ENCODE data around the gene PDE7B.
"Not testable (repeated sequence)": the region's sequence is repeated elsewhere in the genome, so short reads cannot be mapped to it uniquely, and the experiment has no call there.

PDE7B gene

GRCh38 chr6:136079701-136080565 is 228.4 kb downstream of the PDE7B start:
- DNase-seq = no peak

DNA sequence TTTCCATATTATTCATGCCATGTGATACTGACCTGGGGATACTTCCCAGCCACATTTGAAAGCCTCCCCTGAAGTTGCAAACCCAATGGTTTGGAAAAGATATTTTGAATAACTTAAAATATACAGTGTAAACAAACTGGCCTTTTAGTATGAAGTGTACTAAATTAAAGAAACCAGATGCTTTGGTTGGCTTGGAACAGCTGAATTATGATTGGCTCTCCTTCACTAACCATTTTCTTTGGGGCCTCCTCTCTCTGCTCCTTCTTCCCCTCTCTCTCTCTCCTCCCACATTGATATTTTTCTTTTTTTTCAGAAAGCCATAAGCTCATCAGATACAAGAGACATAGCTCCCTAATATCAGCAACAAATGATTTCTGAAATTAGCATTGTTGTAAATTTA is 232.0 kb downstream of the PDE7B start:
- DNase-seq = no peak

GRCh38 chr6:136084403-136084802 is 232.9 kb downstream of the PDE7B start:
- no peak for DNase-seq

DNA sequence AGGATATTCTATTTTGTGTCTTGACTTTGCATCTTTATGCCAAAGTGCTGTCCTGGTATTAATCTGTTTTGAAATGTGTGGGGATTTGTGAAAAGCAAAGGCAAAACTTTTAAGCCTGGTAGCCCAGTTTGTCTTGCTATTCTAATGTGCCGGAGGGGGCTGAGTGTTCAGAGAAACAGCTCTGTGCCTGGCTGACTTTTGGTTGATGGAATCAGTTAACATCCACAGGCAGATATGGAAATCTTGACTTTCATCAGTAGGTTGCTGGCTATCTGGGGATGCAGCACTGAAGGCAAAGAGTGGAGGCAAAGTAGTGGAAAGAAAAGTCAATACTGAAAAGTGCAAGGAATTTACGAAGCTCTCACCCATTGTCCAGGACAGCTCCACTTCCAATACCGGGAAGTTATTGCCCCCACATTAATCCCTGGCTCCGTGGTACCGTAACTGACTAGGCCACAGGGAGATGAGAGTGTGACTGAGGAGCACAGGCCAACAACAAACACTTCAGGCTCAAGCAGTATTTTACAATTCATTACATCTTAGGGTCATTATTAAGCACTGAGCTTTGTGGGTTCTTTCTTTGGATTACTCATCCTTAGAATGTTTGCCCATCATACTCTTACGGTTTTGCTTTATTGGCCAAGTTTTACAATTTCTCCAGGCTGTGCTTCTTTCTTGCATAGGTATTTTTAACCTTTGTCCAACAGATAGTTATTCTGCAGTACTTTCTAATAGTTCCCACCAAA is 234.0 kb downstream of the PDE7B start:
- DNase-seq = no peak

DNA sequence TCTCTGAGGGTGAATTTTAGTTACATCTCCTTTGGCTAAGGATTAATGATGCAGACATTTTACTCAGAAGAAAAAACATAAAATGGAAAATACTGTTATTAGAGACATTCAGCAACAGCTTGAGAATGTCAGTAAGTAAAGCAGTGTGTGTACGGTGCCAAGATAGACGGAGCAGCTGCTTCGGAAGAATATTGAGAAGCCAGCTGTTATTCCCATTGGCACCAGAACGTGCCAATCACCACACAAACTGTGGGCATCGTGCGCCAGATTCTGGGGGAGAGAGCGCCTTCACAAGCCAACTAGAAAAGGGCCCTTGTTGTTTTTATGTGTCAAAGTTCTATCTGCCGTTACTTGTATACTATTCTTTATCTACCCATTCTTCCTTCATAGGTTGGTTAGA is 235.2 kb downstream of the PDE7B start:
- DNase-seq = no peak

DNA sequence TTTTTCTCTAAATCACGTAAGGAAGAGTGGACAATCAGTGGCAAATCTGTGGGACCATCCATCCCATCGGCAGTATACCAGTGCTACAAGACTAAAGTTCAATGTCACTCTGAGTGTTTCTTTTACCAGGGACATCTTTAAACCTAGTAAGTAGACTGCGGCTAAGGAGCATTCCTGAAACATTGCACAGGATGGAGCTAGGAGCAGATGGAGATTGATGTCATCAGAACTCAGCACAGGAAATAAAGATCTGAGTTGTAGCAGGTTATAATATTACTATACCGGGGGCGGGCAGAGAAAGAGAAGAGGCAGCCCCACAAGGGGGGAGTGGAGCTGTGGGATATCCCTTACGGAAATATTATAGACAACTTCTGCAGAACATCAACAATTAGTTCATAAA is 236.5 kb downstream of the PDE7B start:
- DNase-seq = no peak

GRCh38 chr6:136088693-136089092 is 237.2 kb downstream of the PDE7B start:
- no peak for DNase-seq

DNA sequence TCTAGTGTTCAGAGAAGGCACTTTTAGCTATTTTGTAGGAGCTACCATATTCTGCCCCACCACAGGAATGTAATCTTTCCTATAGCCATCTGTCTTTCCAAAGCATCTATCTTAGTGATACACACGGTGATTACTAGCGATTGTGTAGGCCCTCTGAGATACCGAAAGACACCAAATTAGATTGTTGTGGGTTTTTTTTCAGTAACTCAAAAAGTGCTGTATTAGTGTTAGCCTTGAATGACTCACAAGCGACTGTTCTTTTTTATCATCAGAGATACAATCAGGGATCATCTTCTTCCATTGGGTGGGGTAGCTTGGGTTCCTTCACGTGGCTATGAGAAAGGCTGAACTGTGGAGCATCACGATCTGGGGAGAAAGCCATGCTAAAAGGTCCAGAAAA is 238.4 kb downstream of the PDE7B start:
- no peak for DNase-seq

GRCh38 chr6:136090929-136091328 is 239.4 kb downstream of the PDE7B start:
- DNase-seq = no peak

GRCh38 chr6:136092897-136093296 is 241.4 kb downstream of the PDE7B start:
- DNase-seq = no peak

DNA sequence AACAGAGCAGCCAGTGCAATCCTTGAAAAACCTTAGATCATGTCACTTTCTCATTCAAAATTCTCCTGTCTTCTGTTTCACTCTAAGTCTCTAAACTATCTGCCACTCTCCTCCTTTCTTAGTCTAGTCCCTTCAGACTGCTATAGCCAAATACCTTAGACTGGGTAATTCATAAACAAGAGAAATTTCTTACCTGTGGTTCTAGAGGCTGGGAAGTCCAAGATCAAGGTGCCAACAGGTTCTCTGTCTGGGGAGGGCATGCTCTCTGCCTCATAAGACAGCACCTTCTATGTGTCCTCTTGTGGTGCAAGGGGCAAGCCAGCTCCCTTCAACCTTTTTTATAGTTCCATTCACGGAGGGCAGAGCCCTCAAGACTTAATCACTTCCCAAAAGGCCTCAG is 242.3 kb downstream of the PDE7B start:
- DNase-seq = no peak

- no peak for DNase-seq
Observed at GRCh38 chr6:136094812-136095211, 243.3 kb downstream of the PDE7B start.

GRCh38 chr6:136095986-136096385 is 244.5 kb downstream of the PDE7B start:
- no peak for DNase-seq

GRCh38 chr6:136102991-136103688 is 251.6 kb downstream of the PDE7B start:
- DNase-seq = no peak

- peak in 1 of 2 experiments; percentile 27 for DNase-seq
Observed at GRCh38 chr6:136103763-136104311, 252.3 kb downstream of the PDE7B start.

DNA sequence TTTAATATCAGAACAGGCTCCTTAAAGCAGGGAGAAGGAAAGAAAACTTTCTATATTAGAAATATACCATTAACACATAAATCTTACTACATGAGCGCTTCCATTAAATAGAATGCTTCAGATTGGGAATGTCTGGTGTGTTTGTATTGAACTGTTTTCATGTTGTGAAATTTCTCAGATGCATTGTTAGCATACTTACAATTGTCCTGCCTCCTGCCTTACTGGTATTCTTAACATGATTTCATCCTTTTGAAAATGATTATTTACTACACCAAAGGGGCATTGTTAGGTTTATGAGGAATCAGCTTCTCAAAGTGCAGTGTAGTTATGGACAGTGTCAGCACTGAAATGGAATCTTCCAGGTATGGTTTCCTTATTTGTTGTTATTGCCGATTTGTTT is 253.1 kb downstream of the PDE7B start:
- no peak for DNase-seq

DNA sequence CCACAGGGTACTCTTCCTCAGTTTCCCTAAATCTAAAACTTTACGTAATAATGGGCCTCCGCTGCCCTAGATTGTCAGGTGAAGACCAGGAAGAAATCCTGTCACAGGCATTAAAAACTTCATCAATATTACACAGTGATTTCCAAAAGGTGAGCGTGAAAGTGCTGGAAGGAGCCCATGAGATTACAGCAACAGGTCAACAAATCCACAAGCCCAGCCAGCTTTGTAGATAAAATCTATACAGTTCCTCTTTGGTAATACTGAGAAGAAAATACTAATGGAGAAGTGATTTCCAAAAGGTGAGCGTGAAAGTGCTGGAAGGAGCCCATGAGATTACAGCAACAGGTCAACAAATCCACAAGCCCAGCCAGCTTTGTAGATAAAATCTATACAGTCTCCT is 254.3 kb downstream of the PDE7B start:
- not testable (repeated sequence) for DNase-seq

DNA sequence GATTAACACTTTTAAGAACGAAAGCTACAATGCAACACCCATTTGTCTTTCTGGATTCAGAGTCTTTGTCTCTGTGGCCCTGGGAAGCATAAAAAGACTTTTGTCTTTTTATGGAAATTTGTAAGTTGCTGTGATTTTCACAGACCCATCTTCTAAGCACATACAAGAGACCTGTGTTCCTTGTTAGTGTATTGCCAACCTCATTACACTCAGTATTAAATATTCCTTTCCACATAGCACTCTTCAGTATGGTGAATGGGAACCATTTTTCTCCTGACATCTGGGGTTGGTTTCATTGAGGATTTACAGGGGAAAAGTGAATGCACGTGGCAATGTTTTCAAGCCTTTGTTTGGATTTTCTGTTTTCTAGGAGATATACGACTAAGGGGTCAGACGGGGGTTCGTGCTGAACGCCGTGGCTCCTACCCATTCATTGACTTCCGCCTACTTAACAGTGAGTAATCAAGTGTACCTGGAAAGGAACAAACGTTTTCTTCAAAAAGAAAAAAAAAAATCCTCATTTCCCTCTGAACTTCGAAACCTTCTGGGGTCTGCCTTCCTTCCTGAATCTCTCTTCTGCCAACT is 257.0 kb downstream of the PDE7B start:
- DNase-seq = no peak

DNA sequence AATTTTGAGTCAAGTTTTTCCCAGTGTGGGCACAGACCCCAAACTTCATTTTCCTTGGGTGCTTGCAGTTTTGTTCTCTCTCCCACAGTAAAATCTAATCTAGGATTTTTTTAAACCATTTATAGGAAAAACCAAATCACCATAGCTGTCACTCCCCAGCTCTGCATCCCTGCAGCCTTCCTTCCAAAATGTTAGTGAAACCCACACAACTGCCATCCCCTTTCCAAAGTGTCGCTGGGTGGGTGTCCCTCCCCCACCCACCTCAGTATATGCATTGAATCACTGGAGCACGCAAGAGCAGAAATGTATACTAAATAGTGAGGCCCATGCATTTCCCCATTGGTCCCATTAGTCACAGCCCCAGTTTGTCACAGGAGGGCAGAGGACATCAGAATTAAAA is 260.3 kb downstream of the PDE7B start:
- no peak for DNase-seq

DNA sequence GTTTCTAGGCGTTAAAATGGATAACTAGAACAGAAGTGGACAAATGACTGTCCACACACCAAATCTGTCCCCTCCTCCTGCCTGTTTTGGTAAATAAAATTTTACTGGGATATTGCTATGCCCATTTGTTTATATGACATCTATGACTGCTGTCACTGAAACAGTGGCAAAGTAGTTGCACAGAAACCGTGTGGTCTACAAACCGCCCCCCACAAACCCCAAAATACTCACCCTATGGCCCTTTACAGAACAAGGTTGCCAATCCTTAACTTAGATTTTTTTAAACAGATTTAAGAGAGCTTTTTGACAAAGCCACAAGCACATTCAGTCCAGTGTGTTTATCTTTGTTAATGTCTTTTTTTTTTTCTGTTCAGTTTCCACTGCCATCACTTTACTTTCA is 260.8 kb downstream of the PDE7B start:
- no peak for DNase-seq

DNA sequence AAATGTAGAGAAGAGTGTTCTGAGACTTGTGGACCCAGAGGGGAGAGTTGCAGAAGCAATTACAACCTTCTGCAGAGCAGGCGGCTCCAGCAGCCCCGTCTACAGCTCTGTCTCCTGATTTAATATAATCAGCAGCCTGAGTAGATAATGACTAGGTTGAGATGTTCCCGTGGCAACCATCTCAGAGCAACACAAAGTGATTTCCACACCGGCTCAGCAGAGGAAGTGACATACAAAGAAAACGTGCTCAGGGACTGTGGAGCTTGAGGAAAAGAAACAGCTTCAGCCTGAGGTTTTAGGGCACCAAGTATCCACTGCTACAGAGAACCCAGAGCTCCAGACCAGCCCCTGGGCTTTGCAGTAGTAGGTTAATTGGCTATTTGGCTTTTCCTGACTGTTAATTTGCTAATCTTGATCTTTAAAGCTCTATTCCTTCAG is 262.3 kb downstream of the PDE7B start:
- peak; percentile 9 to 57 for DNase-seq

- no peak for DNase-seq
Observed at GRCh38 chr6:136114661-136115060, 263.2 kb downstream of the PDE7B start.

DNA sequence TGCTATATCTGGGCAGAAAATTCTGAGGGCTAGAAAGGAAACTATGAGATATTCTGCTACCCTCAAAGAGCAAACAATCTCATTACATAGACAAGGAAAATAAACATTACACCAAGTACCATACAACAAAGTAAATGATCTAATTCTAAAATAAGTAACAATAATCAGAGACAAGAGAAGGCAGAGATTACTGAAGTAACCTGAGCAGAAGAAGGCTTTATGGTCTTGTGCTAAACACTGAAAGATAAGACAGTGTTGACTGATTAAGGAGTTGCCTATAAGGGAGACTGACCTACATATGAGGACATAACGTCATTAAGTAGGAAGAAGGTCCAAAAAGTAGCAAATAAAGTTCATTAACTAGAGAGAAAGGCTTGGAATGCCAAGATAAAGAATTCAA is 264.4 kb downstream of the PDE7B start:
- no peak for DNase-seq

Measured in NCI-H524 (cell line).